Heart left ventricle (tissue), 13 donors: ENCODE data around the gene GID4.

Experiments used
- POLR2A ChIP-seq, 2 donors: fragments of 450-650 bp; IDR thresholded peaks; one replicate each; pipeline ENCODE4 v1.6.1; 2017; ENCODE audit warnings: antibody characterized with exemption in 2 of 2, mild to moderate bottlenecking in 2 of 2, moderate library complexity in 2 of 2
- TF ChIP-seq, protein P1 (sequence below), 12 donors: fragments of 200-600 bp; sonication (generic) in 4 of 12; IDR thresholded peaks; one replicate each; pipeline versions ENCODE4 v1.5.0 to v1.8.0; 2018 to 2022; ENCODE audit warnings: antibody characterized with exemption in 12 of 12, mild to moderate bottlenecking in 5 of 12
- donor health status: ischemic (EF 13 %, LVEDD 7.1; RV severe dilation, severe dysfunction).
- donor health status: DM: no; HTN: yes; CAD: no.
- donor health status: DM: no; HTN: no; CAD: no.
- donor health status: ischemic (EF 25% LVEDD 6.9; RV normal size, moderate dysfunction).
- donor health status: ischemic (EF 25% LVEDD 5.7; RV mildly dilated, moderate dysfunction).
- donor health status: ischemic (EF 35%, LVEDD 5.7; RV mildly dilated, moderate dysfunction).
- donor health status: nonischemic (EF 11% LVEDD 7.7; RV severe dilation, severe dysfunction).
- donor health status: DM: yes; HTN: yes; CAD: no.
- donor health status: PGD.
- donor health status: ischemic (EF 29% LVEDD 5.4; RV normal size, mild dysfunction).
- donor health status: nonischemic (EF 23%, LVEDD 6.1; RV moderate dilation, normal function).

DNA sequence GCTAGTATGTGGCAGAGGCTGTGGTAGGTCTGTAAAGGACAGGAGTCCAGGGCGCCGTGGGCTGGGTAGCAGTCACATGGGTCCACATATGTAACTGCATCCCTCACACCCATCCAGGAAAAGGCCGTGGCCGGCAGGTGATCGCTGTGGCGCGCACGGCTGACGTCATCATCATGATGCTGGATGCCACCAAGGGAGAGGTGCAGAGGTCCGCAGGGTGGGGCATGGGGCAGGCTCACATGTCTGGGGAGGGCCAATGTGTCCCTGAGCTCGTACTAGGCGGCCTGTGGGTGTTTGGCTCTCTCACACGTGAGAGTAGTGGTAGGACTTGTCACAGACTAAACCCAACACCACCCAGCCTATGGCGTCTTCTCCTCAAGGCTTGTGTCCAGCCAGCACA is 60.3 kb downstream of the GID4 start:
- TF ChIP-seq, protein P1, sequence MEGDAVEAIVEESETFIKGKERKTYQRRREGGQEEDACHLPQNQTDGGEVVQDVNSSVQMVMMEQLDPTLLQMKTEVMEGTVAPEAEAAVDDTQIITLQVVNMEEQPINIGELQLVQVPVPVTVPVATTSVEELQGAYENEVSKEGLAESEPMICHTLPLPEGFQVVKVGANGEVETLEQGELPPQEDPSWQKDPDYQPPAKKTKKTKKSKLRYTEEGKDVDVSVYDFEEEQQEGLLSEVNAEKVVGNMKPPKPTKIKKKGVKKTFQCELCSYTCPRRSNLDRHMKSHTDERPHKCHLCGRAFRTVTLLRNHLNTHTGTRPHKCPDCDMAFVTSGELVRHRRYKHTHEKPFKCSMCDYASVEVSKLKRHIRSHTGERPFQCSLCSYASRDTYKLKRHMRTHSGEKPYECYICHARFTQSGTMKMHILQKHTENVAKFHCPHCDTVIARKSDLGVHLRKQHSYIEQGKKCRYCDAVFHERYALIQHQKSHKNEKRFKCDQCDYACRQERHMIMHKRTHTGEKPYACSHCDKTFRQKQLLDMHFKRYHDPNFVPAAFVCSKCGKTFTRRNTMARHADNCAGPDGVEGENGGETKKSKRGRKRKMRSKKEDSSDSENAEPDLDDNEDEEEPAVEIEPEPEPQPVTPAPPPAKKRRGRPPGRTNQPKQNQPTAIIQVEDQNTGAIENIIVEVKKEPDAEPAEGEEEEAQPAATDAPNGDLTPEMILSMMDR (IDR thresholded peaks at IDR 0.05) = no peak
- no peak for TF ChIP-seq POLR2A (IDR thresholded peaks at IDR 0.05)
